H9 (cell line): ENCODE data around the gene LRP1B. TPM values are rescaled to one million over a fixed set of nuclear protein-coding genes. Genes with fewer than 3 reads are reported as not detected.

Experiments used
- DNase-seq: peaks from one replicate; pipeline ENCODE4 v3.0.0-alpha.2; 2017
- H2AFZ ChIP-seq: one replicate; pipeline ENCODE4 v1.6.1; 2013; ENCODE audit warnings: mild to moderate bottlenecking, low read length, control low read depth, moderate library complexity
- H2AK5ac ChIP-seq: 2 replicates; pipeline ENCODE4 v1.6.1; 2013; ENCODE audit warnings: low read length, control low read depth, mixed read lengths; ENCODE audit not compliant: insufficient read length
- H2BK120ac ChIP-seq: one replicate; pipeline ENCODE4 v1.6.1; 2013; ENCODE audit warnings: low read depth, mild to moderate bottlenecking, low read length, control low read depth, inconsistent platforms; ENCODE audit not compliant: poor library complexity, severe bottlenecking
- H2BK12ac ChIP-seq: 2 replicates; pipeline ENCODE4 v1.6.1; 2013; ENCODE audit warnings: low read length, control low read depth, mixed read lengths, low read depth; ENCODE audit not compliant: insufficient read length
- H2BK15ac ChIP-seq: 2 replicates; pipeline ENCODE4 v1.6.1; 2013; ENCODE audit warnings: low read depth, low read length, control low read depth
- H2BK20ac ChIP-seq: one replicate; pipeline ENCODE4 v1.6.1; 2013; ENCODE audit warnings: low read depth, mild to moderate bottlenecking, low read length, control low read depth, inconsistent platforms; ENCODE audit not compliant: poor library complexity, severe bottlenecking
- H2BK5ac ChIP-seq: 2 replicates; pipeline ENCODE4 v1.6.1; 2013; ENCODE audit warnings: low read length, control low read depth, mixed read lengths; ENCODE audit not compliant: insufficient read length
- H3K14ac ChIP-seq: 2 replicates; pipeline ENCODE4 v1.6.1; 2013; ENCODE audit warnings: low read length, control low read depth; ENCODE audit not compliant: insufficient read depth
- H3K18ac ChIP-seq: 2 replicates; pipeline ENCODE4 v1.6.1; 2013; ENCODE audit warnings: low read depth, mild to moderate bottlenecking, mixed read lengths, low read length, control low read depth; ENCODE audit not compliant: insufficient read length
- H3K23ac ChIP-seq: 2 replicates; pipeline ENCODE4 v1.6.1; 2013; ENCODE audit warnings: low read length, control low read depth, mixed read lengths, low read depth; ENCODE audit not compliant: insufficient read length
- H3K23me2 ChIP-seq: 2 replicates; pipeline ENCODE4 v1.6.1; 2013; ENCODE audit warnings: low read depth, mild to moderate bottlenecking, mixed read lengths, low read length, control low read depth; ENCODE audit not compliant: insufficient read length, poor library complexity, severe bottlenecking
- H3K27ac ChIP-seq: 2 replicates; pipeline ENCODE4 v1.5.1; 2013; ENCODE audit warnings: low read length, control low read depth, mixed read lengths, low read depth; ENCODE audit not compliant: insufficient read length
- H3K27me3 ChIP-seq: 2 replicates; pipeline ENCODE4 v1.6.1; 2013; ENCODE audit warnings: low read length, control low read depth, inconsistent platforms; ENCODE audit not compliant: insufficient read depth
- H3K4ac ChIP-seq: 2 replicates; pipeline ENCODE4 v1.6.1; 2013; ENCODE audit warnings: low read depth, mild to moderate bottlenecking, control low read depth, inconsistent platforms, low read length, moderate library complexity
- H3K4me1 ChIP-seq: 2 replicates; pipeline ENCODE4 v1.6.1; 2013; ENCODE audit warnings: low read length, control low read depth, inconsistent platforms; ENCODE audit not compliant: insufficient read depth
- H3K4me2 ChIP-seq: 2 replicates; pipeline ENCODE4 v1.6.1; 2013; ENCODE audit warnings: low read length, control low read depth, mixed read lengths; ENCODE audit not compliant: insufficient read length, insufficient read depth
- H3K56ac ChIP-seq: 2 replicates; pipeline ENCODE4 v1.6.1; 2013; ENCODE audit warnings: low read depth, mild to moderate bottlenecking, mixed read lengths, low read length, control low read depth; ENCODE audit not compliant: insufficient read length
- H3K79me1 ChIP-seq: 2 replicates; pipeline ENCODE4 v1.6.1; 2013; ENCODE audit warnings: low read depth, mild to moderate bottlenecking, moderate library complexity, low read length, control low read depth, inconsistent platforms; ENCODE audit not compliant: insufficient read depth, poor library complexity, severe bottlenecking
- H3K79me2 ChIP-seq: 2 replicates; pipeline ENCODE4 v1.6.1; 2013; ENCODE audit warnings: low read length, control low read depth, inconsistent platforms; ENCODE audit not compliant: insufficient read depth
- H3K9ac ChIP-seq: 2 replicates; pipeline ENCODE4 v1.6.1; 2013; ENCODE audit warnings: low read length, control low read depth, mixed read lengths; ENCODE audit not compliant: insufficient read length; ENCODE audit errors: extremely low read depth
- H3K9me3 ChIP-seq: one replicate; pipeline ENCODE4 v1.6.1; 2013; ENCODE audit warnings: low read depth, low read length, inconsistent platforms; ENCODE audit not compliant: control insufficient read depth
- H3T11ph ChIP-seq: one replicate; pipeline ENCODE4 v1.6.1; 2013; ENCODE audit warnings: mild to moderate bottlenecking, low read length, control low read depth, inconsistent platforms
- H4K20me1 ChIP-seq: one replicate; pipeline ENCODE4 v1.6.1; 2013; ENCODE audit not compliant: control insufficient read depth, insufficient read length, insufficient read depth
- H4K5ac ChIP-seq: 2 replicates; pipeline ENCODE4 v1.6.1; 2013; ENCODE audit warnings: low read depth, mild to moderate bottlenecking, mixed read lengths, low read length, control low read depth; ENCODE audit not compliant: insufficient read length
- H4K8ac ChIP-seq: replicated peaks from 2 replicates; pipeline ENCODE4 v1.6.1; 2013; ENCODE audit warnings: low read length, control low read depth, mixed read lengths, low read depth; ENCODE audit not compliant: insufficient read length
- H4K91ac ChIP-seq: 2 replicates; pipeline ENCODE4 v1.6.1; 2013; ENCODE audit warnings: low read depth, mild to moderate bottlenecking, moderate library complexity, mixed read lengths, low read length, control low read depth; ENCODE audit not compliant: insufficient read length
- H3K27ac Mint-ChIP-seq, 3 experiments: 2 replicates in 2 of 3; 3 replicates in 1 of 3; pipeline ENCODE4 v1.8.0; 2020 to 2021; ENCODE audit warnings: mixed read lengths in 3 of 3, mild to moderate bottlenecking in 1 of 3, moderate library complexity in 1 of 3
- H3K27me3 Mint-ChIP-seq: 2 replicates; pipeline ENCODE4 v1.8.0; 2021; ENCODE audit warnings: low read depth, mild to moderate bottlenecking, moderate library complexity, mixed read lengths
- H3K36me3 Mint-ChIP-seq, 3 experiments: 2 replicates in 2 of 3; 3 replicates in 1 of 3; pipeline ENCODE4 v1.8.0; 2020 to 2021; ENCODE audit warnings: low read depth in 3 of 3, mixed read lengths in 3 of 3; ENCODE audit not compliant: insufficient read depth in 1 of 3
- H3K4me1 Mint-ChIP-seq, 2 experiments: 2 replicates each; pipeline ENCODE4 v1.8.0; 2020; ENCODE audit warnings: mixed read lengths in 2 of 2
- H3K4me3 Mint-ChIP-seq, 2 experiments: 2 replicates in 1 of 2; 3 replicates in 1 of 2; pipeline ENCODE4 v1.8.0; 2020 to 2021; ENCODE audit warnings: mild to moderate bottlenecking in 2 of 2, mixed read lengths in 2 of 2, moderate library complexity in 1 of 2
- H3K9me3 Mint-ChIP-seq, 2 experiments: 2 replicates in 1 of 2; 3 replicates in 1 of 2; pipeline ENCODE4 v1.8.0; 2020; ENCODE audit warnings: mild to moderate bottlenecking in 2 of 2, mixed read lengths in 2 of 2, moderate library complexity in 1 of 2
- WGBS: extraction: QIAGEN DNeasy Blood & Tissue Kit; methylation state at CpG from one replicate; pipeline ENCODE4 v1.1.7; 2013; ENCODE audit warnings: missing lambda C conversion rate, low lambda C conversion rate, mixed read lengths; ENCODE audit not compliant: insufficient read length; ENCODE audit errors: extremely low coverage; 5-methylcytosine and 5-hydroxymethylcytosine counted together
- total RNA-seq: library from RNA; stranded (reverse); gene quantifications from 2 replicates; pipeline ENCODE4 v1.2.1, GENCODE V29; 2021
- TF ChIP-seq, protein P1 (sequence below): fragments of 200-600 bp; sonication (generic); conservative IDR thresholded peaks from 3 replicates; pipeline ENCODE4 v1.8.0; 2021; ENCODE audit warnings: antibody characterized with exemption, mild to moderate bottlenecking

Gene LRP1B
- total RNA-seq, 1 experiment from 2014 or later: not detected

DNA sequence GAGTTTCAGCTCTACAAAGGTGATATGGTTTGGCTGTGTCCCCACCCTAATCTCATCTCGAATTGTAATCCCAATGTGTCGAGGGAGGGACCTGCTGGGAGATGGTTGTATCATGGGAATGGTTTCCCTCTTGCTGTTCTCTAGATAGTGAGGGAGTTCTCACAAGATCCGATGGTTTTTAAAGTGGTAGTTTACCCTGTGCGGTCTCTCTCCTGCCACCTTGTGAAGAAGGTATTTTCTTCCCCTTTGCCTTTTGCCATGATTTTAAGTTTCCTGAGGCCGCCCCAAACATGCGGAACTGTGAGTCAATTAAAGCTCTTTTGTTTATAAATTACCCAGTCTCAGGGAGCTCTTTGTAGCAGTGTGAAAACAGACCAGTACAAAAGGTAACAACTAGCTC lies 306.0 kb downstream of the LRP1B start:
- Histone ChIP-seq H2AFZ (no peak overlapping the region), H3K79me2 (no peaks in the 10 kb centered on the region)
- WGBS: no CpG with 5 or more reads among the region's 6 CpGs

More for the DNA sequence above, 306.0 kb downstream of the LRP1B start:
- Histone ChIP-seq H3K23me2 (no peaks in the 10 kb centered on the region), H3K56ac (no peak overlapping the region), H3K4ac (no peak overlapping the region), H3K4me2 (no peak overlapping the region), H4K91ac (no peak overlapping the region), H3K18ac (no peak overlapping the region), H3K9ac (no peak overlapping the region), H2BK15ac (no peak overlapping the region), H2BK12ac (no peak overlapping the region), H2BK5ac (no peak overlapping the region), H3K4me1 (peaks cover 5% of the 10 kb centered on the region; the same call in 1 of the 2 replicates), H4K5ac (no peak overlapping the region), H2AK5ac (no peak overlapping the region), H2BK20ac (no peak overlapping the region), H3K14ac (no peak overlapping the region), H3K27me3 (no peaks in the 10 kb centered on the region), H3T11ph (no peak overlapping the region), H2BK120ac (no peak overlapping the region), H4K20me1 (no peaks in the 10 kb centered on the region), H3K27ac (no peak overlapping the region), H3K79me1 (no peaks in the 10 kb centered on the region), H4K8ac (no peak overlapping the region), H3K23ac (no peak overlapping the region), H3K9me3 (no peaks in the 10 kb centered on the region)
- Mint-ChIP-seq H3K36me3 (no peaks in the 10 kb centered on the region), H3K4me3 (no peak overlapping the region), H3K27me3 (no peaks in the 10 kb centered on the region), H3K9me3 (no peaks in the 10 kb centered on the region), H3K4me1 (peaks cover 12 to 17% of the 10 kb centered on the region in 2 experiments), H3K27ac (peak overlapping the region in 2 of 3 experiments; percentile 29 to 30; a peak in 3 of 7 replicates)
- TF ChIP-seq, protein P1, sequence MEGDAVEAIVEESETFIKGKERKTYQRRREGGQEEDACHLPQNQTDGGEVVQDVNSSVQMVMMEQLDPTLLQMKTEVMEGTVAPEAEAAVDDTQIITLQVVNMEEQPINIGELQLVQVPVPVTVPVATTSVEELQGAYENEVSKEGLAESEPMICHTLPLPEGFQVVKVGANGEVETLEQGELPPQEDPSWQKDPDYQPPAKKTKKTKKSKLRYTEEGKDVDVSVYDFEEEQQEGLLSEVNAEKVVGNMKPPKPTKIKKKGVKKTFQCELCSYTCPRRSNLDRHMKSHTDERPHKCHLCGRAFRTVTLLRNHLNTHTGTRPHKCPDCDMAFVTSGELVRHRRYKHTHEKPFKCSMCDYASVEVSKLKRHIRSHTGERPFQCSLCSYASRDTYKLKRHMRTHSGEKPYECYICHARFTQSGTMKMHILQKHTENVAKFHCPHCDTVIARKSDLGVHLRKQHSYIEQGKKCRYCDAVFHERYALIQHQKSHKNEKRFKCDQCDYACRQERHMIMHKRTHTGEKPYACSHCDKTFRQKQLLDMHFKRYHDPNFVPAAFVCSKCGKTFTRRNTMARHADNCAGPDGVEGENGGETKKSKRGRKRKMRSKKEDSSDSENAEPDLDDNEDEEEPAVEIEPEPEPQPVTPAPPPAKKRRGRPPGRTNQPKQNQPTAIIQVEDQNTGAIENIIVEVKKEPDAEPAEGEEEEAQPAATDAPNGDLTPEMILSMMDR: peak; percentile 30; the same call in 1 of the 3 replicates
- peak; percentile 31 for DNase-seq
